ENCODE results near the gene CLEC9A. TPM values are rescaled to one million over a fixed set of nuclear protein-coding genes. Genes with fewer than 3 reads are reported as not detected.

CLEC9A gene
- total RNA-seq, 1 donor = 8.3 TPM

DNA sequence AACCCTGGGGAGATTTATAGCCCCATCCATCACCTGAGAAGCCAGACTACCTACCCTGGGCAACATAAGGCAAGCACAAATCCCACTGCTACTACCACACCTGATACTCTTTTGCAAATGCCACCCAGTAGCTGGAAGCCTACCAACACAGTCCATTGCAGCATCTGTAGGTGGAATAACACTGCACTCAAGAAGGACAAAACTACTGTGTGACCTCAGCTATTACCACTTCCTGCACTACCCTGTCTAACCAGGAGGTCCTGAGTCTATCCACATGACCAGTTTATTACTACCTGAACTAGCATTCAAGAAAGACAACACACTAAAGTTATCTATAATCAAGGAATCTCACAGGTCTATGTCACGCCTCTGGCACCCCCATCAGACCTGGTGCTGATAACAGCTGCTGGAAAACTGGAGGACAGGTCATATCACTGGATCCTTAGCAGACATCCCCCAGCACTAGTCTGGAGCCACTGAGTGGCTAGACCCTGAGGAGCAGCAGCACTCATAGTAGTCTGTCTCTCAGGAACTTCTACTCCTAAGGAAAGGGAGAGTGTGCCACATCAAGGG, 71.3 kb downstream of the CLEC9A start:
- no peak for DNase-seq (ENCODE audit: low read depth in 2 of 3, low spot score in 2 of 3)

DNA sequence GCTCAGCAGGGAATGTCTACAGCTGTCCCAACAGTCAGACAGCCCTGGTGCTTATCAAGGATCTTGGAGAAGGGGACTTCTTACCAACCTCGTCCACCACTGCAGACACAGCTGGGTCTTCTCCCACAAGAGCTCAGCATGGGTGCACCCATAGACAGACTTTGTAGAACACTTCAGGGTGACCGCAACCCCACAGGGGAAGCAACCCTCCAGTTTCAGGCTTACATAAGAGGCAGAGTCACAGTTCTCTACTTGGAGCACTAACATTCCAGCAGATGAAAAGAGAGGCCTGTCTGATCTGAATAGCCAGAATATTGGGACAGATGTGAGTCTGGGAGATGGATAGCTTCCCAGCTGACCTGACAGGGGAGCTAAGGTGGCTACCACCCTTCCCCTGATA, 71.8 kb downstream of the CLEC9A start:
- no peak for DNase-seq (ENCODE audit: low read depth in 2 of 3, low spot score in 2 of 3)

DNA sequence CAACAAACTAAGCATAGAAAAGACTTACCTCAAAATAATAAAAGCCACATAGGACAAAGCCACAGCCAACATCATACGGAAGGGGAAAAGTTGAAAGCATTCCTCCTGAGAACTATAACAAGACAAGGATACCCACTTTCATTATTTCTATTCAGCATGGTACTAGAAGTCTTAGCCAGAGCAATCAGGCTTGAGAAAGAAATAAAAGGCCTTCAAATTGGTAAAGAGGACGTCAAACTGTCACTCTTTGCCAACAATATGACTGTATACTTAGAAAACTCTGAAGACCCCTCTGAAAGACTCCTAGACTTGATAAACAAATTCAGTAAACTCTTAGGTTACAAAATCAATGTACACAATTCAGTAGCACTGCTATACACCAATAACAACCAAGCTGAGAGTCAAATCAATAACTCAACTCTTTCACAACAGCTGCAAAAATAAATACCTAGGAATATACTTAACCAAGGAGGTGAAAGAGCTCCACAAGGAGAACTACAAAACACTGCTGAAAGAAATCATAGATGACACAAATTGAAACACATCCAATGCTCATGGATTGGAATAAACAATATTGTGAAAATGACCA, 79.9 kb downstream of the CLEC9A start:
- DNase-seq (ENCODE audit: low read depth in 2 of 3, low spot score in 2 of 3) = no peak

DNA sequence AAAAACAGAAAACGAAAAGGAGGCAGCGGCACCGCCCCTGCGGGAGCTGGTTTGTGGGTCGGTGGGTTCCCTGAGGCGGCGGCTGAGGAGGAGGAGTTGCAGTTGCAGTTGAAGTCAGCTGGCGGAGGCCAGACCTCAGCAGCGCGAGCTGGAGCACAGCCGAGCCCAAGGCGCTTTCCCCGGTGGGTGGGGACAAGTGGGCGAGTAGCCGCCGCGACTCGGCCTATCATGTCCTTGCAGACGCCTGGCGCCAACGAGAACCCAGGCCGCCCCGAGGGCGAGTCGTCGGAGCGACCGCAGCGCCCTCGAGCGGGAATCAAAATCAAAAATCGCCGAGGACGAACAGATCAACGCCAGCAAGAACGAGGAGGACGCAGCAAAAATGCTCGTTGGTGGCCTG, 81.0 kb downstream of the CLEC9A start:
- no peak for DNase-seq (ENCODE audit: low read depth in 2 of 3, low spot score in 2 of 3)

DNA sequence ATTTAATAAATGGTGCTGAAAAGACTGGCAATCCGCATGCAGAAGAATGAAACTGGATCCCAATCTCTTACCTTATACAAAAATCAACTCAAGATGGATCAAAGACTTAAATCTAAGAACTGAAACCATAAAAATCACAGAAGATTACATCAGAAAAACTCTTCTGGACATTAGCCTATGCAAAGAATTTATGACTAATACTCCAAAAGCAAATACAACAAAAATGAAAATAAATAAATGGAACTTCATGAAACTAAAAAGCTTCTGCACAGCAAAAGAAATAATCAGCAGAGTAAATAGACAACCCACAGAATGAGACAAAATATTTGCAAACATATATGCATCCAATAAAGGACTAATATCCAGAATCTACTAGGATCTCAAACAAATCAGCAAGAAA, 82.6 kb downstream of the CLEC9A start:
- no peak for DNase-seq (ENCODE audit: low read depth in 2 of 3, low spot score in 2 of 3)

DNA sequence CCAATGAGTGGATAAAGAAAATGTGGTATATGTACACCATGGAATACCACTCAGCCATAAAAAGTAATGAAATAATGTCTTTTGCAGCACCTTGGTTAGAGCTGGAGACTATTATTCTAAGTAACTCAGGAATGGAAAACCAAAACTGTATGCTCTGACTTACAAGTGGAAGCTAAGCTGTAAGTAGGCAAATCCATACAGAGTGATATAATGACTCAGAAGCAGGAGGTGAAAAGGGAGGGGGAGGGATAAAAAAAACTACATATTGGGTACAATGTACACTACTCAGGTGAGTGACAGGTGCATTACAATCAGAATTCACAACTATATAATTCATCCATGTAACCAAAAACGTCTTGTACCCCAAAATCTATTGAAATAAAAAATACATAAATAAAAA, 83.4 kb downstream of the CLEC9A start:
- no peak for DNase-seq (ENCODE audit: low read depth in 2 of 3, low spot score in 2 of 3)

DNA sequence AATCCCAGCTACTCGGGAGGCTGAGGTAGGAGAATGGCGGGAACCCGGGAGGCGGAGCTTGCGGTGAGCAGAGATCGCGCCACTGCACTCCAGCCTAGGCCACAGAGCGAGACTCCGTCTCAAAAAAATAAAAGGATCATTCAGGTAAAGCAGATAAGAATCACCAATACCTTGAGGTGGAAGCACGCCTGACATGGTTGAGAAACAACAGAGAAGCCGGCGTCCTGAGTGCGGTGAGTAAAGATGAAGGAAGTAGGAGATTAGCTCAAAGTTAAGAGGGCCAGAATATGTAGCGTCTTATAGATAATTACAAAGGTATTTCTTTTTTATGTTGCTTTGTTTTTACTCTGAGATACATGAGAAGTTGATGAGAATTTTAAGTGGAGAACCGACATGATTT, 84.8 kb downstream of the CLEC9A start:
- DNase-seq (ENCODE audit: low read depth in 2 of 3, low spot score in 2 of 3) = no peak

Other genes starting within 250 kb of the CLEC9A start
- under 0.01 TPM for gene KLRF1, start 203.2 kb upstream of the CLEC9A start, total RNA-seq
- gene CLEC2B, start 161.3 kb upstream of the CLEC9A start, total RNA-seq = 17.0 TPM
- not detected for gene KLRF2, start 149.2 kb upstream of the CLEC9A start, total RNA-seq
- not detected for gene CLEC2A, start 98.3 kb upstream of the CLEC9A start, total RNA-seq
- 1.6 TPM for gene CLEC12A, start 59.3 kb upstream of the CLEC9A start, total RNA-seq
- gene CLEC1B, start 31.6 kb upstream of the CLEC9A start, total RNA-seq = 0.27 TPM
- gene CLEC12B, start 20.1 kb upstream of the CLEC9A start, total RNA-seq = under 0.01 TPM
- under 0.01 TPM for gene CLEC1A, start 68.3 kb downstream of the CLEC9A start, total RNA-seq
- gene CLEC7A, start 99.5 kb downstream of the CLEC9A start, total RNA-seq = 2.4 TPM
- gene OLR1, start 141.4 kb downstream of the CLEC9A start, total RNA-seq = not detected
- gene TMEM52B, start 148.3 kb downstream of the CLEC9A start, total RNA-seq = under 0.01 TPM
- 19.9 TPM for gene GABARAPL1, start 182.2 kb downstream of the CLEC9A start, total RNA-seq